ENCODE results near the gene MXRA7.

MXRA7 gene

GRCh38 chr17:76691379-76692191, 19.2 kb downstream of the MXRA7 start:
- H2BK12ac ChIP-seq (ENCODE audit: low read length) = no peak overlapping the region
- H3K27ac ChIP-seq (replicated peaks; ENCODE audit: low read length) = no peak overlapping the region
- no peak overlapping the region for H3K9ac ChIP-seq (ENCODE audit: low read depth, low read length, poor library complexity)
- peak overlapping the region; percentile 12 for H2BK15ac ChIP-seq (ENCODE audit: low read length)
- no peaks in the 10 kb centered on the region for H3K36me3 ChIP-seq (replicated peaks in 1 of 2; ENCODE audit: control insufficient read depth in 2 of 2, insufficient read depth in 2 of 2, low read length in 2 of 2)
- H2AK5ac ChIP-seq (ENCODE audit: low read depth, low read length) = peak overlapping the region; percentile 21
- no peak overlapping the region for H3K18ac ChIP-seq (ENCODE audit: low read length)
- no peak overlapping the region for H4K91ac ChIP-seq (ENCODE audit: low read depth, low read length, poor library complexity)
- H3K4me3 ChIP-seq (ENCODE audit: low read length in 2 of 2) = no peak overlapping the region
- H4K8ac ChIP-seq (ENCODE audit: low read depth, low read length) = no peak overlapping the region
- no peak overlapping the region for H2BK5ac ChIP-seq (ENCODE audit: low read length)
- H3K4me2 ChIP-seq (ENCODE audit: insufficient read depth, low read length, poor library complexity, severe bottlenecking) = no peak overlapping the region
- no peak overlapping the region for H2AFZ ChIP-seq (ENCODE audit: low read length)
- peaks cover 15 to 20% of the 10 kb centered on the region in 2 donors for H3K4me1 ChIP-seq (ENCODE audit: control insufficient read depth in 2 of 2, insufficient read depth in 1 of 2, low read depth in 1 of 2, low read length in 2 of 2)
- H3K4ac ChIP-seq (ENCODE audit: low read length) = no peak overlapping the region
- H3K79me1 ChIP-seq (ENCODE audit: low read depth, low read length) = peaks cover 2% of the 10 kb centered on the region
- H2BK120ac ChIP-seq (ENCODE audit: low read depth, low read length) = no peak overlapping the region
- no peak for DNase-seq (ENCODE audit: low spot score)
- H3K14ac ChIP-seq (ENCODE audit: low read length) = no peak overlapping the region
- H3K27me3 ChIP-seq (ENCODE audit: control insufficient read depth in 3 of 3, insufficient read depth in 3 of 3, low read depth in 1 of 3, low read length in 3 of 3) = no peaks in the 10 kb centered on the region
- no peaks in the 10 kb centered on the region for H3K9me3 ChIP-seq (replicated peaks in 1 of 2; ENCODE audit: control insufficient read depth in 2 of 2, insufficient read depth in 1 of 2, low read depth in 1 of 2, low read length in 2 of 2)
- no peak overlapping the region for H3K23ac ChIP-seq (ENCODE audit: low read depth, low read length, poor library complexity)
- WGBS, 2 donors (ENCODE audit: extremely low coverage in 2 of 2, insufficient read length in 2 of 2, insufficient replicate concordance in 1 of 2) = no CpG with 5 or more reads among the region's 14 CpGs

DNA sequence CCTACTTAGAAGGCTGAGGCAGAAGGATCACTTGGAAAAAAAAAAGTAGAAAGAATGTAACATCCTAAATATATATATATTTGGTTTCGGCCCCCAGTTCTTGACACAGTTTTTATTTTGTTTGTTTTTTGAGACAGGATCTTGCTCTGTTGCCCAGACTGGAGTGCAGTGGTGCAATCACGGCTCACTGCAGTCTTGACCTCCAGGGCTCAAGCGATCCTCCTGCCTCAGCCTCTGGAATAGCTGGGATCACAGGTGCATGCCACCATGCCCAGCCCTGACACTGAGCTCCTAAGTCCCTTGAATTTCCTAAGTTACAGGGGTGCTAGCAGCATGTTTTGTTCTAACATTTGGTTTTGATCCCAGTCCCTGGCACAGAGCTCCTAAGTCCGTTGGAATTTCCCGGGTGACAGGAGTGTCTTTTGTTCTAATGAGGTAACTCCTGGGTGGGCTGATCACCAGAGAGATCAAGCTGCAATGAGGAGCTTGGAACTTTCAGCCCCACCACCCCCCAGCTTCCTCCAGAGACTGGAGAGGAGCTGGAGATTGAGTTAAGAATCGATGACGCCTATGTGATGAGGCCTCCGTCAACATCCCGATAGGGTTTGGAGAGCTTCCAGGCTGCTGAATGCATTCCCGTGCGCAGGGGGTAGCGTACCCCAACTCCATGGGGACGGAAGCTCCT, 20.0 kb downstream of the MXRA7 start:
- no peak overlapping the region for H3K4ac ChIP-seq (ENCODE audit: low read length)
- H3K14ac ChIP-seq (ENCODE audit: low read length) = no peak overlapping the region
- H3K4me1 ChIP-seq (ENCODE audit: control insufficient read depth in 2 of 2, insufficient read depth in 1 of 2, low read depth in 1 of 2, low read length in 2 of 2) = peaks cover 15 to 19% of the 10 kb centered on the region in 2 donors
- H3K4me2 ChIP-seq (ENCODE audit: insufficient read depth, low read length, poor library complexity, severe bottlenecking) = no peak overlapping the region
- peaks cover 2% of the 10 kb centered on the region for H3K79me1 ChIP-seq (ENCODE audit: low read depth, low read length)
- peak overlapping the region; percentile 12 for H2BK15ac ChIP-seq (ENCODE audit: low read length)
- H3K9me3 ChIP-seq (replicated peaks in 1 of 2; ENCODE audit: control insufficient read depth in 2 of 2, insufficient read depth in 1 of 2, low read depth in 1 of 2, low read length in 2 of 2) = no peaks in the 10 kb centered on the region
- WGBS, 2 donors (ENCODE audit: extremely low coverage in 2 of 2, insufficient read length in 2 of 2, insufficient replicate concordance in 1 of 2) = no CpG with 5 or more reads among the region's 13 CpGs
- no peak overlapping the region for H3K4me3 ChIP-seq (ENCODE audit: low read length in 2 of 2)
- DNase-seq (ENCODE audit: low spot score) = no peak
- peak overlapping the region; percentile 21 for H2AK5ac ChIP-seq (ENCODE audit: low read depth, low read length)
- H3K36me3 ChIP-seq (replicated peaks in 1 of 2; ENCODE audit: control insufficient read depth in 2 of 2, insufficient read depth in 2 of 2, low read length in 2 of 2) = no peaks in the 10 kb centered on the region
- no peak overlapping the region for H4K91ac ChIP-seq (ENCODE audit: low read depth, low read length, poor library complexity)
- H3K23ac ChIP-seq (ENCODE audit: low read depth, low read length, poor library complexity) = no peak overlapping the region
- no peak overlapping the region for H2BK5ac ChIP-seq (ENCODE audit: low read length)
- no peaks in the 10 kb centered on the region for H3K27me3 ChIP-seq (ENCODE audit: control insufficient read depth in 3 of 3, insufficient read depth in 3 of 3, low read depth in 1 of 3, low read length in 3 of 3)
- no peak overlapping the region for H3K18ac ChIP-seq (ENCODE audit: low read length)
- no peak overlapping the region for H3K9ac ChIP-seq (ENCODE audit: low read depth, low read length, poor library complexity)
- no peak overlapping the region for H2BK12ac ChIP-seq (ENCODE audit: low read length)
- no peak overlapping the region for H2BK120ac ChIP-seq (ENCODE audit: low read depth, low read length)
- no peak overlapping the region for H4K8ac ChIP-seq (ENCODE audit: low read depth, low read length)
- H2AFZ ChIP-seq (ENCODE audit: low read length) = no peak overlapping the region
- no peak overlapping the region for H3K27ac ChIP-seq (replicated peaks; ENCODE audit: low read length)

- H2BK120ac ChIP-seq (ENCODE audit: low read depth, low read length) = no peak overlapping the region
- H3K27ac ChIP-seq (replicated peaks; ENCODE audit: low read length) = no peak overlapping the region
- no peak overlapping the region for H3K4me3 ChIP-seq (ENCODE audit: low read length in 2 of 2)
- no CpG with 5 or more reads among the region's 11 CpGs for WGBS, 2 donors (ENCODE audit: extremely low coverage in 2 of 2, insufficient read length in 2 of 2, insufficient replicate concordance in 1 of 2)
- H2BK12ac ChIP-seq (ENCODE audit: low read length) = no peak overlapping the region
- no peak overlapping the region for H4K91ac ChIP-seq (ENCODE audit: low read depth, low read length, poor library complexity)
- H3K9ac ChIP-seq (ENCODE audit: low read depth, low read length, poor library complexity) = no peak overlapping the region
- H3K4ac ChIP-seq (ENCODE audit: low read length) = no peak overlapping the region
- no peak overlapping the region for H2AK5ac ChIP-seq (ENCODE audit: low read depth, low read length)
- H3K9me3 ChIP-seq (replicated peaks in 1 of 2; ENCODE audit: control insufficient read depth in 2 of 2, insufficient read depth in 1 of 2, low read depth in 1 of 2, low read length in 2 of 2) = no peaks in the 10 kb centered on the region
- no peak for DNase-seq (ENCODE audit: low spot score)
- no peak overlapping the region for H3K14ac ChIP-seq (ENCODE audit: low read length)
- no peak overlapping the region for H2BK5ac ChIP-seq (ENCODE audit: low read length)
- H3K23ac ChIP-seq (ENCODE audit: low read depth, low read length, poor library complexity) = no peak overlapping the region
- no peak overlapping the region for H2AFZ ChIP-seq (ENCODE audit: low read length)
- H3K79me1 ChIP-seq (ENCODE audit: low read depth, low read length) = peaks cover 2% of the 10 kb centered on the region
- no peak overlapping the region for H2BK15ac ChIP-seq (ENCODE audit: low read length)
- no peaks in the 10 kb centered on the region for H3K36me3 ChIP-seq (replicated peaks in 1 of 2; ENCODE audit: control insufficient read depth in 2 of 2, insufficient read depth in 2 of 2, low read length in 2 of 2)
- no peak overlapping the region for H4K8ac ChIP-seq (ENCODE audit: low read depth, low read length)
- no peak overlapping the region for H3K18ac ChIP-seq (ENCODE audit: low read length)
- no peak overlapping the region for H3K4me2 ChIP-seq (ENCODE audit: insufficient read depth, low read length, poor library complexity, severe bottlenecking)
- H3K4me1 ChIP-seq (ENCODE audit: control insufficient read depth in 2 of 2, insufficient read depth in 1 of 2, low read depth in 1 of 2, low read length in 2 of 2) = peaks cover 13 to 15% of the 10 kb centered on the region in 2 donors
- no peaks in the 10 kb centered on the region for H3K27me3 ChIP-seq (ENCODE audit: control insufficient read depth in 3 of 3, insufficient read depth in 3 of 3, low read depth in 1 of 3, low read length in 3 of 3)
These were observed 20.9 kb downstream of the MXRA7 start for GRCh38 chr17:76689859-76690258.

DNA sequence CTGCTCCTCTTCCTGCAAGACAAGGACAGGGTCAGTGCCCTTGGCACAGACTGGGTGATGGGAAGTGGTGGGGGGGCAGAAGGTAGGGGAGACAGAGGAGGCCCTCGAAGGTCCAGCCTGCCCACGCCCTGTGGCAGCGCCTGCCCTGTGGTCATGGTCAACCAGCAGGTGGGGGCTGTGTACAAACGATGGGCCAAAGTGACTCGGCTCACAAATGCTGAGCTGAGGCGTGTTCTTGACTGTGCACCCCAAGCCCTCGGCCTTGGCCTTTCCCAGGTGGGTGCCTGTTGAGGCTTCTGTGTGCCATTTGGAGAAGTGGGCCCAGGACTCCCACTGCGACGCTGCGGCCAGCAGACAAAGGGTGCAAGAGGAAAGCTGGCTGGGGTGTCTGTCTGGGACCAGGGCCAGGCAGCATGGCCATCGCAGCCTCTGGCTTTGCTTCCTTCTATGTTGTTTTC, 22.6 kb downstream of the MXRA7 start:
- Histone ChIP-seq H2BK15ac (ENCODE audit: low read length) (no peak overlapping the region), H3K18ac (ENCODE audit: low read length) (no peak overlapping the region), H2BK120ac (ENCODE audit: low read depth, low read length) (no peak overlapping the region), H3K27ac (replicated peaks; ENCODE audit: low read length) (no peak overlapping the region), H4K91ac (ENCODE audit: low read depth, low read length, poor library complexity) (no peak overlapping the region), H3K4me2 (ENCODE audit: insufficient read depth, low read length, poor library complexity, severe bottlenecking) (no peak overlapping the region), H4K8ac (ENCODE audit: low read depth, low read length) (peak overlapping the region; percentile 23), H3K36me3 (replicated peaks in 1 of 2; ENCODE audit: control insufficient read depth in 2 of 2, insufficient read depth in 2 of 2, low read length in 2 of 2) (peaks cover 0 to 2% of the 10 kb centered on the region in 2 donors), H2AK5ac (ENCODE audit: low read depth, low read length) (peak overlapping the region; percentile 64), H2BK5ac (ENCODE audit: low read length) (no peak overlapping the region), H3K4me3 (ENCODE audit: low read length in 2 of 2) (no peak overlapping the region), H3K14ac (ENCODE audit: low read length) (no peak overlapping the region), H3K79me1 (ENCODE audit: low read depth, low read length) (peaks cover 2% of the 10 kb centered on the region), H2AFZ (ENCODE audit: low read length) (no peak overlapping the region), H3K4ac (ENCODE audit: low read length) (no peak overlapping the region), H3K27me3 (ENCODE audit: control insufficient read depth in 3 of 3, insufficient read depth in 3 of 3, low read depth in 1 of 3, low read length in 3 of 3) (no peaks in the 10 kb centered on the region), H3K23ac (ENCODE audit: low read depth, low read length, poor library complexity) (no peak overlapping the region), H3K4me1 (ENCODE audit: control insufficient read depth in 2 of 2, insufficient read depth in 1 of 2, low read depth in 1 of 2, low read length in 2 of 2) (peaks cover 18 to 20% of the 10 kb centered on the region in 2 donors), H3K9me3 (replicated peaks in 1 of 2; ENCODE audit: control insufficient read depth in 2 of 2, insufficient read depth in 1 of 2, low read depth in 1 of 2, low read length in 2 of 2) (no peaks in the 10 kb centered on the region), H2BK12ac (ENCODE audit: low read length) (peak overlapping the region; percentile 16), H3K9ac (ENCODE audit: low read depth, low read length, poor library complexity) (no peak overlapping the region)
- no CpG with 5 or more reads among the region's 11 CpGs for WGBS, 2 donors (ENCODE audit: extremely low coverage in 2 of 2, insufficient read length in 2 of 2, insufficient replicate concordance in 1 of 2)
- no peak for DNase-seq (ENCODE audit: low spot score)
